Endothelial cell of umbilical vein (primary cell): ENCODE results near the gene FGF16.

Source experiments
- EZH2 ChIP-seq: IDR thresholded peaks from 2 replicates; pipeline ENCODE4 v1.6.1; 2012; ENCODE audit warnings: borderline replicate concordance, low read depth, mild to moderate bottlenecking, moderate library complexity, low read length, inconsistent platforms; ENCODE audit not compliant: severe bottlenecking
- POLR2A ChIP-seq: IDR thresholded peaks from 2 replicates; pipeline ENCODE4 v1.6.1; 2012; ENCODE audit warnings: low read depth, mild to moderate bottlenecking, control low read depth, low read length
- POLR2AphosphoS5 ChIP-seq: IDR thresholded peaks from 2 replicates; pipeline ENCODE4 v1.6.1; 2012; ENCODE audit warnings: low read depth, mild to moderate bottlenecking, control low read depth, low read length, moderate library complexity; ENCODE audit not compliant: insufficient read depth
- TF ChIP-seq, protein P1 (sequence below), 2 donors: IDR thresholded peaks; 1 replicate in 1 of 2; 2 replicates in 1 of 2; pipeline ENCODE4 v1.5.1; 2011; ENCODE audit warnings: low read length in 2 of 2, mild to moderate bottlenecking in 2 of 2, moderate library complexity in 2 of 2, control low read depth in 1 of 2, inconsistent platforms in 1 of 2, low read depth in 1 of 2; ENCODE audit not compliant: insufficient read depth in 1 of 2; ENCODE audit errors: extremely low read depth in 1 of 2

DNA sequence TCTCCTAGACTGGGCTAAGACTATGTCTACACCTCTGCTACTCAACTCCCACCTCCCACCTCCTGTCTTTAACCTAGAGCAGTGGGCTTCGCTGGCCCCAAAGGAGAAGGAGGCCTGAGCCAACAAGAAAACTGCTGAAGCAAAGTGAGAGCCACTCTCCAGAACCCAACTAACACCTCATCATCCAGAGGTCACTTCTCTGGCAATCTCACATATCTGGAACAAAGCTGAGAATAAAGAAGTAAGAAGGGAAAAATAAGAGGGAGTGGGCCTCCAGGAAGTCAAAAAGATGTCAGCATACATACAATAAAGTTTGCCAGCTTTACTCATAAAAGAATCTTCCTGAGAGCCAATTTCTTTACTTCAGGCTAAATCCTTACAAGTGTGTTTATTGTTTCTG, 18.6 kb upstream of the FGF16 start:
- no peak for TF ChIP-seq POLR2A
- TF ChIP-seq POLR2AphosphoS5, result no peak
- TF ChIP-seq, protein P1, sequence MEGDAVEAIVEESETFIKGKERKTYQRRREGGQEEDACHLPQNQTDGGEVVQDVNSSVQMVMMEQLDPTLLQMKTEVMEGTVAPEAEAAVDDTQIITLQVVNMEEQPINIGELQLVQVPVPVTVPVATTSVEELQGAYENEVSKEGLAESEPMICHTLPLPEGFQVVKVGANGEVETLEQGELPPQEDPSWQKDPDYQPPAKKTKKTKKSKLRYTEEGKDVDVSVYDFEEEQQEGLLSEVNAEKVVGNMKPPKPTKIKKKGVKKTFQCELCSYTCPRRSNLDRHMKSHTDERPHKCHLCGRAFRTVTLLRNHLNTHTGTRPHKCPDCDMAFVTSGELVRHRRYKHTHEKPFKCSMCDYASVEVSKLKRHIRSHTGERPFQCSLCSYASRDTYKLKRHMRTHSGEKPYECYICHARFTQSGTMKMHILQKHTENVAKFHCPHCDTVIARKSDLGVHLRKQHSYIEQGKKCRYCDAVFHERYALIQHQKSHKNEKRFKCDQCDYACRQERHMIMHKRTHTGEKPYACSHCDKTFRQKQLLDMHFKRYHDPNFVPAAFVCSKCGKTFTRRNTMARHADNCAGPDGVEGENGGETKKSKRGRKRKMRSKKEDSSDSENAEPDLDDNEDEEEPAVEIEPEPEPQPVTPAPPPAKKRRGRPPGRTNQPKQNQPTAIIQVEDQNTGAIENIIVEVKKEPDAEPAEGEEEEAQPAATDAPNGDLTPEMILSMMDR (IDR thresholded peaks at IDR 0.05; ENCODE audit: extremely low read depth in 1 of 2, insufficient read depth in 1 of 2, low read depth in 1 of 2, low read length in 2 of 2), result no peak
- TF ChIP-seq EZH2, result no peak
